Endothelial cell of umbilical vein (primary cell): ENCODE results near the gene DIPK1C.

Experiments used
- MYC ChIP-seq: IDR thresholded peaks from one replicate; pipeline ENCODE4 v1.6.1; 2011; ENCODE audit warnings: mild to moderate bottlenecking, low read depth, low read length
- TF ChIP-seq, protein P1 (sequence below), 2 donors: IDR thresholded peaks; 1 replicate in 1 of 2; 2 replicates in 1 of 2; pipeline ENCODE4 v1.5.1; 2011; ENCODE audit warnings: low read length in 2 of 2, mild to moderate bottlenecking in 2 of 2, moderate library complexity in 2 of 2, control low read depth in 1 of 2, inconsistent platforms in 1 of 2, low read depth in 1 of 2; ENCODE audit not compliant: insufficient read depth in 1 of 2; ENCODE audit errors: extremely low read depth in 1 of 2

- TF ChIP-seq, protein P1, sequence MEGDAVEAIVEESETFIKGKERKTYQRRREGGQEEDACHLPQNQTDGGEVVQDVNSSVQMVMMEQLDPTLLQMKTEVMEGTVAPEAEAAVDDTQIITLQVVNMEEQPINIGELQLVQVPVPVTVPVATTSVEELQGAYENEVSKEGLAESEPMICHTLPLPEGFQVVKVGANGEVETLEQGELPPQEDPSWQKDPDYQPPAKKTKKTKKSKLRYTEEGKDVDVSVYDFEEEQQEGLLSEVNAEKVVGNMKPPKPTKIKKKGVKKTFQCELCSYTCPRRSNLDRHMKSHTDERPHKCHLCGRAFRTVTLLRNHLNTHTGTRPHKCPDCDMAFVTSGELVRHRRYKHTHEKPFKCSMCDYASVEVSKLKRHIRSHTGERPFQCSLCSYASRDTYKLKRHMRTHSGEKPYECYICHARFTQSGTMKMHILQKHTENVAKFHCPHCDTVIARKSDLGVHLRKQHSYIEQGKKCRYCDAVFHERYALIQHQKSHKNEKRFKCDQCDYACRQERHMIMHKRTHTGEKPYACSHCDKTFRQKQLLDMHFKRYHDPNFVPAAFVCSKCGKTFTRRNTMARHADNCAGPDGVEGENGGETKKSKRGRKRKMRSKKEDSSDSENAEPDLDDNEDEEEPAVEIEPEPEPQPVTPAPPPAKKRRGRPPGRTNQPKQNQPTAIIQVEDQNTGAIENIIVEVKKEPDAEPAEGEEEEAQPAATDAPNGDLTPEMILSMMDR (IDR thresholded peaks at IDR 0.05; ENCODE audit: extremely low read depth in 1 of 2, insufficient read depth in 1 of 2, low read depth in 1 of 2, low read length in 2 of 2), result no peak
- TF ChIP-seq MYC, result peak; percentile 42
Observed at GRCh38 chr18:74495581-74496507, 38.7 kb upstream of the DIPK1C start, which contains the start of gene CNDP2.
